Cortex of kidney (tissue), 1 donor: ENCODE measurements around the gene PCSK6.

Experiments used
- DNase-seq: peaks from one replicate; lab custom pipeline; 2025; lab: John Stamatoyannopoulos, UW

The PCSK6 gene

GRCh38 chr15:101326462-101327146 lies 162.9 kb downstream of the PCSK6 start:
- DNase-seq: no peak

GRCh38 chr15:101326026-101326315 lies 163.5 kb downstream of the PCSK6 start:
- no peak for DNase-seq

GRCh38 chr15:101325263-101326025 lies 164.1 kb downstream of the PCSK6 start:
- DNase-seq: no peak

GRCh38 chr15:101324524-101325177 lies 164.9 kb downstream of the PCSK6 start:
- DNase-seq: no peak

- no peak for DNase-seq
Measured at GRCh38 chr15:101323793-101324523, 165.5 kb downstream of the PCSK6 start.

- DNase-seq: no peak
Measured at GRCh38 chr15:101322854-101323477, 166.5 kb downstream of the PCSK6 start.

- DNase-seq: no peak
Measured at GRCh38 chr15:101322016-101322695, 167.4 kb downstream of the PCSK6 start.

GRCh38 chr15:101320501-101321052 lies 168.9 kb downstream of the PCSK6 start:
- DNase-seq: no peak

- DNase-seq: no peak
Measured at GRCh38 chr15:101318839-101319238, 170.7 kb downstream of the PCSK6 start.

GRCh38 chr15:101318147-101318819 lies 171.2 kb downstream of the PCSK6 start:
- no peak for DNase-seq

GRCh38 chr15:101317336-101317872 lies 172.1 kb downstream of the PCSK6 start:
- DNase-seq: no peak

- no peak for DNase-seq
Measured at GRCh38 chr15:101316529-101316928, 173.0 kb downstream of the PCSK6 start.

GRCh38 chr15:101315736-101316135 lies 173.8 kb downstream of the PCSK6 start:
- DNase-seq: no peak

- no peak for DNase-seq
Measured at GRCh38 chr15:101314336-101315125, 175.0 kb downstream of the PCSK6 start.

- DNase-seq: no peak
Measured at GRCh38 chr15:101313041-101313761, 176.3 kb downstream of the PCSK6 start.

GRCh38 chr15:101310508-101310907 lies 179.0 kb downstream of the PCSK6 start:
- DNase-seq: no peak

- no peak for DNase-seq
Measured at GRCh38 chr15:101310161-101310480, 179.4 kb downstream of the PCSK6 start.

- DNase-seq: no peak
Measured at GRCh38 chr15:101309436-101310160, 179.9 kb downstream of the PCSK6 start.
